Stimulated activated effector memory CD8-positive, alpha-beta T cell treated with anti-CD3 and anti-CD28 coated beads, Interleukin-12 subunit alpha, Interleukin-12 subunit beta, amount 100 ng/mL, for 72 hours (primary cell): ENCODE data around the gene HTRA2.

ENCODE experiments used
- ATAC-seq: fragments of 150-1000 bp; cut with Tn5 transposase; 2 replicates; pipeline ENCODE4 v1.10.0; 2021
- DNase-seq, 2 donors: peaks; one replicate each; pipeline ENCODE4 v3.0.0; 2021 to 2022; ENCODE audit warnings: low spot score in 2 of 2
- H3K27ac Mint-ChIP-seq: one replicate; pipeline ENCODE4 v1.8.0; 2022; ENCODE audit warnings: mild to moderate bottlenecking, mixed read lengths
- H3K36me3 Mint-ChIP-seq: one replicate; pipeline ENCODE4 v1.8.0; 2022; ENCODE audit warnings: mild to moderate bottlenecking, mixed read lengths
- H3K4me1 Mint-ChIP-seq: one replicate; pipeline ENCODE4 v1.8.0; 2022; ENCODE audit warnings: mixed read lengths
- H3K4me3 Mint-ChIP-seq: one replicate; pipeline ENCODE4 v1.8.0; 2022; ENCODE audit warnings: mild to moderate bottlenecking, mixed read lengths
- H3K9me3 Mint-ChIP-seq: one replicate; pipeline ENCODE4 v1.8.0; 2022; ENCODE audit warnings: mixed read lengths

HTRA2 gene

DNA sequence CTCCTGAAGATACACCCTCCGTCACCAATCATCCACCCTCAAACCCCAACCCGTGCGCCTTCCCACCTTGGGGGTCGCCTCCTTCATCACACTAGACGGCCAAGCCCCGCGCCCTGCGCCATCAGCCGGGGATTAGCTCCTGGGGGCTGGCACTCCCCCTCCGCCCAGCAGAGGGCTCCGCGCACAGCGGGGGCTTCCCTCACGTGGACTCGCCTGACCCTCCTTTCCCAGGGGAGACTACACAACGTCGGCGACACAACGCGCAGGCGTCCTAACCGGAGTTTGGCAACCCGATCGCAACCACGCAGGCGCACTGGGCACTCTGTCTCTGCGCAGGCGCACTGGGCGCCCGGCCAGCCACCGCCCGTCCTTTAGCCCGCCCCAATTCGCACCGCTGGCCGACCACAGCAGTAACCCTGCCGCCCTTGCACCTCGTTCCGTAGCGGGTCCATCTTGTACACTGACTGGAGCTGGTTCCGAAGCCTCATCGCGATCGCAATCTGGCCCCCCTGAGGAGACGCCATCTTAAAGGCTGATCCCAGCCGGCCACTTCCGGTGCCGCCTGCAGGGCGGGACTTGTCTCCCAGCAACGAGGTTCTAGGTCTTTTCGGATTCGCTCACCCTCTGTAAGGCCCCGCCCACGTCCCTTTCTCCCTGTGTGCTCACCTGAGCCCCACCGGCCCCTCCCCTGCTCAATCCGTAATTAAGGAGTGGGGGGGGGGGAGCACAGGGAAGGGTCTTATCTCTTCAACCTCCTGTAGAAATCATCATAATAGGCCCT lies 22.4 kb upstream of the HTRA2 start, which contains the start of gene PCGF1:
Gene PCGF1 (minus strand): TSS at position 551 of the 781 bp plus-strand sequence. CDS start 27 bp downstream, at position 524.
- peaks cover 62% of the 10 kb centered on the region for H3K4me1 Mint-ChIP-seq
- ATAC-seq: peak; percentile 93

GRCh38 chr2:74507926-74508520 lies 21.7 kb upstream of the HTRA2 start:
- H3K36me3 Mint-ChIP-seq: peaks cover 40% of the 10 kb centered on the region
- no peak for ATAC-seq
- DNase-seq: peak in 1 of 2 donors; percentile 64
- no peaks in the 10 kb centered on the region for H3K9me3 Mint-ChIP-seq
- peak overlapping the region; percentile 99 for H3K27ac Mint-ChIP-seq
- peak overlapping the region; percentile 91 for H3K4me3 Mint-ChIP-seq
- H3K4me1 Mint-ChIP-seq: peaks cover 56% of the 10 kb centered on the region

More for the DNA sequence above, 22.4 kb upstream of the HTRA2 start, which contains the start of gene PCGF1:
- H3K27ac Mint-ChIP-seq: peak within 1 kb of the TSS; percentile 99
- peak within 1 kb of the TSS; percentile 91 for H3K4me3 Mint-ChIP-seq
- no peaks in the 10 kb centered on the region for H3K9me3 Mint-ChIP-seq
- peaks cover 40% of the 10 kb centered on the region for H3K36me3 Mint-ChIP-seq
- DNase-seq: peak; percentile 97 to 100

GRCh38 chr2:74510272-74510671 lies 19.5 kb upstream of the HTRA2 start:
- DNase-seq: no peak
- Mint-ChIP-seq H3K36me3 (peaks cover 29% of the 10 kb centered on the region), H3K27ac (no peak overlapping the region), H3K9me3 (no peaks in the 10 kb centered on the region), H3K4me3 (no peak overlapping the region), H3K4me1 (peaks cover 37% of the 10 kb centered on the region)
- ATAC-seq: no peak

GRCh38 chr2:74511104-74511989 lies 18.4 kb upstream of the HTRA2 start:
- H3K9me3 Mint-ChIP-seq: no peaks in the 10 kb centered on the region
- no peak for DNase-seq
- H3K4me3 Mint-ChIP-seq: no peak overlapping the region
- H3K36me3 Mint-ChIP-seq: peaks cover 19% of the 10 kb centered on the region
- ATAC-seq: no peak
- peaks cover 35% of the 10 kb centered on the region for H3K4me1 Mint-ChIP-seq
- no peak overlapping the region for H3K27ac Mint-ChIP-seq

- no peak for DNase-seq
- Mint-ChIP-seq H3K9me3 (no peaks in the 10 kb centered on the region), H3K4me3 (peak overlapping the region; percentile 73), H3K4me1 (peaks cover 23% of the 10 kb centered on the region), H3K36me3 (peaks cover 3% of the 10 kb centered on the region), H3K27ac (no peak overlapping the region)
- no peak for ATAC-seq
These were observed 16.8 kb upstream of the HTRA2 start for GRCh38 chr2:74512744-74513604.

- H3K9me3 Mint-ChIP-seq: no peaks in the 10 kb centered on the region
- peak overlapping the region; percentile 73 for H3K4me3 Mint-ChIP-seq
- ATAC-seq: peak; percentile 48
- DNase-seq: no peak
- H3K27ac Mint-ChIP-seq: no peak overlapping the region
- peaks cover 16% of the 10 kb centered on the region for H3K4me1 Mint-ChIP-seq
- no peaks in the 10 kb centered on the region for H3K36me3 Mint-ChIP-seq
These were observed 15.9 kb upstream of the HTRA2 start for GRCh38 chr2:74513605-74514367.

DNA sequence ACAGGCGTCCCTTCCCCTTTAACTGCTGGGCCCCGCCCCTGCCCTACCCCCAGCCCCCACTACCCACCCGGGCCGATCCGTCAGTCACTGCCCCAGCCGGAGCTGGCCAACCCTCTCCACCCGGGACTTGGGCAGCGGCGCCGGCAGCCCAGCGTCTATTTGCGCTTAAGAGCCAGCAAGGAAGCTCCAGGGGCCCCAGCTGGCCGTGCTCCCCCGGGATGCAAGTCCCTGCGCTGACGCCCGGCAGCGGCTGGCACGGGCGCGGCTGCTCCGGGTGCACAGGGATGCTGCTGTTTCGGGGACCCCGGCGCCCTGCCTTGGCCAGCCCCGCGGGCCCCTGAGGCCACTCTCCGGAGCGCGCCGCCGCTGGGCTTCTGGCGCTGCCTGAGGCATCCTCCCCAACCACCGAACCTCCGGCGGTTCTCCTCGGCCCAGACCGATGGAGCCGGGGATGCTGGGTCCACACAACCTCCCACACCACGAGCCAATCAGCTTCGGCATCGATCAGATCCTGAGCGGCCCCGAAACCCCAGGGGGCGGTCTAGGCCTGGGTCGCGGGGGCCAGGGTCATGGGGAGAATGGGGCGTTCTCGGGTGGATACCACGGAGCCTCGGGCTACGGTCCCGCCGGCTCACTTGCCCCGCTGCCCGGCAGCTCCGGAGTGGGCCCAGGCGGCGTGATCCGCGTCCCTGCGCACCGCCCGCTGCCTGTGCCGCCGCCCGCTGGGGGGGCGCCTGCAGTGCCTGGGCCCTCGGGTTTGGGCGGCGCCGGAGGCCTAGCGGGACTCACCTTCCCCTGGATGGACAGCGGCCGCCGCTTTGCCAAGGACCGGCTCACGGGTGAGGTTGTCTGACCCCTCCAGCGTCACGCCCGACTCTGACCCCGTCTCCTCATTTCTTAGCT lies 15.1 kb upstream of the HTRA2 start, which contains the start of gene TLX2:
Gene TLX2 (plus strand): TSS at position 83 of the 903 bp plus-strand sequence. CDS start 357 bp downstream, at position 440.
- Mint-ChIP-seq H3K9me3 (no peaks in the 10 kb centered on the region), H3K4me1 (peaks cover 16% of the 10 kb centered on the region), H3K36me3 (no peaks in the 10 kb centered on the region), H3K4me3 (peak within 1 kb of the TSS; percentile 73), H3K27ac (no peak within 1 kb of the TSS)
- DNase-seq (no peak), ATAC-seq (peak; percentile 6)

- no peak overlapping the region for H3K27ac Mint-ChIP-seq
These were observed 14.3 kb upstream of the HTRA2 start for GRCh38 chr2:74515271-74515980.

DNA sequence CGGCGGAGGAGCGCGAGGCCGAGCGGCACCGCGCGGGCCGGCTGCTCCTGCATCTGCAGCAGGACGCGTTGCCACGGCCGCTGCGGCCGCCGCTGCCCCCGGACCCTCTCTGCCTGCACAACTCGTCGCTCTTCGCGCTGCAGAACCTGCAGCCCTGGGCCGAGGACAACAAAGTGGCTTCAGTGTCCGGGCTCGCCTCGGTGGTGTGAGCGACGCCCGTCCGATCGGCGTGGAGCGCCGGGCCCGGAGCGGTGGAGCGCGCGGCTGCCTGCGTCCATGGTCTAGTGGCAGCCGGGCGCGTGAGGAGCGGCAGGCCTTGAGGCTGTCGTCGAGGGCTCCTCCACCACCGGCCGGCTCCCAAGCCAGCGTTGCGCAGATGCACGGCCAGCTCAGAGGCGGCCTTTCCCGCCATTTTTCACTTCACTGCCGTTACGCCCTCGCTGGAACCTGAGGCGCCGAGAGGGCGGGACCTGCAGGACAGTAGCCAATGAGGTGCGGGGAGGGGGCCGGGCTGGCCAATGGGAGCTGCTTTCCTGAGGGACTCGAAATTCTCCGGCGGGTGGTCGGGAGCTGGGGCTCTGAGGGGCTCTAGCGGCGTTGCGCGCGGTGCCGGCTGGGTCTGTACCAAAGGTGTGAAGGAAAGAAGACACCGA lies 13.6 kb upstream of the HTRA2 start:
- Mint-ChIP-seq H3K36me3 (no peaks in the 10 kb centered on the region), H3K27ac (no peak overlapping the region), H3K4me3 (peak overlapping the region; percentile 73), H3K9me3 (no peaks in the 10 kb centered on the region), H3K4me1 (peaks cover 16% of the 10 kb centered on the region)
- ATAC-seq (peak; percentile 82), DNase-seq (peak; percentile 60 to 84)

More at GRCh38 chr2:74515271-74515980, 14.3 kb upstream of the HTRA2 start:
- peak overlapping the region; percentile 73 for H3K4me3 Mint-ChIP-seq
- no peak for DNase-seq
- H3K4me1 Mint-ChIP-seq: peaks cover 16% of the 10 kb centered on the region
- no peaks in the 10 kb centered on the region for H3K36me3 Mint-ChIP-seq
- no peaks in the 10 kb centered on the region for H3K9me3 Mint-ChIP-seq
- no peak for ATAC-seq

DNA sequence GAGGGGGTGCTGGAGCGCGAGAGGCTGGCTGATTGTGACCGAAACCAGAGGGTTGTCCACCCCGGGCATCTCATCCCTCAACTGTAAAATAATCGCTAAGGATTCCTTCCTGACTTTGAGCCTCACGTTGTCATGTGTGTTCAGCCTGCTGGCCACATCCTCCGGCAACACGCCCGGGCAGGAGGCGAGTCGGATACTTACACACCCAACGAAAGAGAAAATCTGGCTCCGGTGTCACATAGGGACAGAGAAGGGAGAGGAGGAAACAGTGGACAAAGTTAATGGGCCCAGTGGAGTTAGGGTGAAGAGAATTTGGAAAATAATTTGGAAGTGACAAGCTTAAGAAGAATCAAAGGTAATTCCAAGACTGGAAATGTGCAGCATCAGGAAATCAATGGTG lies 13.1 kb upstream of the HTRA2 start:
- Mint-ChIP-seq H3K27ac (no peak overlapping the region), H3K4me1 (peaks cover 16% of the 10 kb centered on the region), H3K4me3 (peak overlapping the region; percentile 73), H3K36me3 (no peaks in the 10 kb centered on the region), H3K9me3 (no peaks in the 10 kb centered on the region)
- DNase-seq (no peak), ATAC-seq (no peak)

- no peaks in the 10 kb centered on the region for H3K9me3 Mint-ChIP-seq
- H3K36me3 Mint-ChIP-seq: peaks cover 26% of the 10 kb centered on the region
- no peak for ATAC-seq
- no peak overlapping the region for H3K4me3 Mint-ChIP-seq
- H3K27ac Mint-ChIP-seq: no peak overlapping the region
- peaks cover 13% of the 10 kb centered on the region for H3K4me1 Mint-ChIP-seq
- no peak for DNase-seq
These were observed 7.2 kb upstream of the HTRA2 start for GRCh38 chr2:74522516-74522915.

GRCh38 chr2:74524005-74524404 lies 5.7 kb upstream of the HTRA2 start:
- Mint-ChIP-seq H3K9me3 (no peaks in the 10 kb centered on the region), H3K27ac (no peak overlapping the region), H3K36me3 (peaks cover 41% of the 10 kb centered on the region), H3K4me1 (peaks cover 27% of the 10 kb centered on the region), H3K4me3 (no peak overlapping the region)
- ATAC-seq (no peak), DNase-seq (no peak)
